OCI-LY7 (cell line): ENCODE measurements around the gene TOLLIP.

Source experiments
- CTCF ChIP-seq: fragments of 200-600 bp; sonication (generic); conservative IDR thresholded peaks from 2 replicates; pipeline ENCODE4 v1.5.1; 2014; ENCODE audit warnings: mild to moderate bottlenecking, antibody characterized with exemption, low read length, moderate library complexity, mixed read lengths
- EZH2phosphoT487 ChIP-seq: fragments of 200-600 bp; sonication (generic); IDR thresholded peaks from 2 replicates; pipeline ENCODE4 v1.6.1; 2018; ENCODE audit warnings: low read depth, borderline replicate concordance, mild to moderate bottlenecking, mixed run types, antibody characterized with exemption, low read length, moderate library complexity, mixed read lengths

- TF ChIP-seq CTCF (no peak), EZH2phosphoT487 (no peak)
These were observed 9.3 kb downstream of the TOLLIP start for GRCh38 chr11:1300121-1300520.
